AG08396 (cell line): ENCODE measurements around the gene BOC.
"Not testable (repeated sequence)": the region's sequence is repeated elsewhere in the genome, so short reads cannot be mapped to it uniquely, and the experiment has no call there.

Experiments
- DNase-seq: peaks from one replicate; pipeline ENCODE4 v3.0.0; 2012; ENCODE audit warnings: low spot score, mixed read lengths

BOC gene

GRCh38 chr3:113211330-113212149 lies at the start of gene BOC:
Gene BOC (plus strand): TSS chr3:113211557. CDS start chr3:113249803, 38,246 bp downstream.
- peak; percentile 76 for DNase-seq

GRCh38 chr3:113161661-113162060 lies 49.7 kb upstream of the BOC start:
- no peak for DNase-seq

- DNase-seq, result no peak
These were observed 48.2 kb upstream of the BOC start for GRCh38 chr3:113163152-113163551.

- no peak for DNase-seq
These were observed 45.5 kb upstream of the BOC start for GRCh38 chr3:113165841-113166240.

- no peak for DNase-seq
These were observed 45.0 kb upstream of the BOC start for GRCh38 chr3:113166357-113166718.

GRCh38 chr3:113166719-113167492 lies 44.5 kb upstream of the BOC start:
- peak; percentile 47 for DNase-seq

GRCh38 chr3:113167825-113168801 lies 43.2 kb upstream of the BOC start:
- no peak for DNase-seq

GRCh38 chr3:113169891-113170452 lies 41.4 kb upstream of the BOC start:
- no peak for DNase-seq

GRCh38 chr3:113170771-113171170 lies 40.6 kb upstream of the BOC start:
- no peak for DNase-seq

- not testable (repeated sequence) for DNase-seq
These were observed 39.6 kb upstream of the BOC start for GRCh38 chr3:113171675-113172300.

GRCh38 chr3:113173102-113173501 lies 38.3 kb upstream of the BOC start:
- DNase-seq, result no peak

GRCh38 chr3:113174304-113174703 lies 37.1 kb upstream of the BOC start:
- DNase-seq, result no peak

- peak; percentile 65 for DNase-seq
These were observed 36.4 kb upstream of the BOC start for GRCh38 chr3:113174801-113175485.

GRCh38 chr3:113177526-113177925 lies 33.8 kb upstream of the BOC start:
- no peak for DNase-seq

GRCh38 chr3:113179235-113179824 lies 32.0 kb upstream of the BOC start:
- no peak for DNase-seq

- DNase-seq, result peak; percentile 23
These were observed 27.4 kb upstream of the BOC start for GRCh38 chr3:113183748-113184661.

- no peak for DNase-seq
These were observed 26.0 kb upstream of the BOC start for GRCh38 chr3:113185194-113185835.

GRCh38 chr3:113186566-113186965 lies 24.8 kb upstream of the BOC start:
- DNase-seq, result no peak

GRCh38 chr3:113193288-113193687 lies 18.1 kb upstream of the BOC start:
- DNase-seq, result no peak
